GM19452 (cell line): Measurements from ENCODE around the gene TMEM203.

Experiments
- ATAC-seq: cut with Tn5 transposase; IDR thresholded peaks from one replicate; pipeline ENCODE4 v1.9.1; 2021; ENCODE audit not compliant: unreplicated experiment

The TMEM203 gene

GRCh38 chr9:137167747-137168572, 37.5 kb downstream of the TMEM203 start:
- ATAC-seq = no peak

DNA sequence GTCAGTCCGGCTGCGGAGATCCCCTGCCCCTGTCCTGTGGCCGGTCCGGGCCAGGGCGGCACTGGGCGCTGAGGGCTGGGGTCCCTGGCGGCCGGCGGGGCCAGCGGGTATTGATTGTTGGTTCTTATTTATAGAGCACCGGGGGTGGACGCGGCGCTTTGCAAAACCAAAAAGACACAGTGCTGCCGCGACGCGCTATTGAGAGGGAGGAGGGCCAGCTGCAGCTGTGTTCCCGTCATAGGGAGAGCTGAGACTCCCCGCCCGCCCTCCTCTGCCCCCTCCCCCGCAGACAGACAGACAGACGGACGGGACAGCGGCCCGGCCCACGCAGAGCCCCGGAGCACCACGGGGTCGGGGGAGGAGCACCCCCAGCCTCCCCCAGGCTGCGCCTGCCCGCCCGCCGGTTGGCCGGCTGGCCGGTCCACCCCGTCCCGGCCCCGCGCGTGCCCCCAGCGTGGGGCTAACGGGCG, 38.1 kb downstream of the TMEM203 start:
- ATAC-seq = no peak

DNA sequence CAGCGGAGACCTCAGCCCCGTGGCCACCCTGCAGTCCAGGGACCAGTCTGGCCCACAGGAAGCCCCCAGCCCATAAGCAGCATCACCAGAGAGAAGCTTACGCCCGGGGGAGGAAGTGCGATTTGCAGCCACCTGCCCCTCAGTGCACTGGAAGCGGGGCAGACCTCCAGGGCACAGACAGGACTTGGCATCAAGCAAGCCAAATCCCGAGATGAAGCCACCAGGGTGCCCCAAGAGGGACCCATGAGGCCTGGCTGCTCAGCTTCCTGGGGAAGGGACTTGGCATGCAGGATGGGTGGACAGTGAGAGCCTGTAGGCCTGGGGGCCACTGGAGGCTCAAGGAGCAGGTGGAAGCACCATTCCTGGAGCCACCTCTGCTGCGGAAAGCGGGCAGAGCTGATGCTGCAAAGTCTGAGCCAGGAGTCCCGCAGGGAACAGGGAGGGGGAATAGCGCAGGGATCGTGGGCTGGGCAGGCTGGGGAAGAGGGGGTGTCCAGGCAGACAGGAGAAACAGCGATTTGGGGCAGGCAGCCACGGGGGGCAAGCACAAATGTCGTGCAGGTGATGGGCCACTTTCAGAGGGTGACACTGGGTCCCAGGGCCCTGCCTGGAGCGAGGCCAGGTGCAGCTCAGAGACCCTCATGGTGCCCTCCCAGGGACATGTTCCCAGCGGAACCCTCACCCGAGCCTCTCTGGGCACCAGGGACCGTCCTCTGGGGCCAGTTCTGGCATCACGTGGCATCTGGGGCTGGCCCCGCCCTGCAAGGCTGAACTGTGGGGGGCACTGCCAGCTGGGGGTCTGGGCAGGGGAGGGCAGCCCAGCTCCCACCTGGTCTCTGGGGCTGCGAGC, 38.8 kb downstream of the TMEM203 start:
- no peak for ATAC-seq

DNA sequence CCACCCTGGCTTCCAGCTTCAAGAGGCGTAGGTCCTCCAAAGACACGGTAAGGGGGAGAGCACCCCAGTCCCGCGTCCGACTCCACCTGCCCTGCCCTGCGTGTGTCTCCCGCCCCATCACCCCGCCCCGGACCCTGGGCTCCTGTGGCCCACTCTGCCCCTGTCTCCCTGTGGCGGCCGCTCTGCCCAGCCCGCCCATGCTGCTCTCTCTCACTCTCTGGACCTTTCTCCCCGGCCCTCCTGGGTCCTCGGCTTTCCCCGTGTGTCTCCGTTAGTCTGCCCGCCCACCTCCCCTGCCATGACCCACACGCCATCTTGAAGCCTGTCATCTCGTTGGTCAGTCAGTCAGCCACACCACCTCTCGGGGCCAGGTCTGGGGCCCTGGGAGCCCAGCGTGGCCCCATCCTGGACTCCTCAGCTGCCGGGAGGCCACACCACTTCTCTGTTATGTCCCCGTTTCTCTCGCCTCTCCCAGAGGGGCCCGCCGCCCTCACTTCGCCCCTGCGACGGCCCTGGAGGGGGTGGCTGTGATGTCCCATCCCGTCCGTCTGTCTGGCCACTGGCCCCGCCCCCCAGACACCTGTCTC, 40.1 kb downstream of the TMEM203 start:
- ATAC-seq = no peak

DNA sequence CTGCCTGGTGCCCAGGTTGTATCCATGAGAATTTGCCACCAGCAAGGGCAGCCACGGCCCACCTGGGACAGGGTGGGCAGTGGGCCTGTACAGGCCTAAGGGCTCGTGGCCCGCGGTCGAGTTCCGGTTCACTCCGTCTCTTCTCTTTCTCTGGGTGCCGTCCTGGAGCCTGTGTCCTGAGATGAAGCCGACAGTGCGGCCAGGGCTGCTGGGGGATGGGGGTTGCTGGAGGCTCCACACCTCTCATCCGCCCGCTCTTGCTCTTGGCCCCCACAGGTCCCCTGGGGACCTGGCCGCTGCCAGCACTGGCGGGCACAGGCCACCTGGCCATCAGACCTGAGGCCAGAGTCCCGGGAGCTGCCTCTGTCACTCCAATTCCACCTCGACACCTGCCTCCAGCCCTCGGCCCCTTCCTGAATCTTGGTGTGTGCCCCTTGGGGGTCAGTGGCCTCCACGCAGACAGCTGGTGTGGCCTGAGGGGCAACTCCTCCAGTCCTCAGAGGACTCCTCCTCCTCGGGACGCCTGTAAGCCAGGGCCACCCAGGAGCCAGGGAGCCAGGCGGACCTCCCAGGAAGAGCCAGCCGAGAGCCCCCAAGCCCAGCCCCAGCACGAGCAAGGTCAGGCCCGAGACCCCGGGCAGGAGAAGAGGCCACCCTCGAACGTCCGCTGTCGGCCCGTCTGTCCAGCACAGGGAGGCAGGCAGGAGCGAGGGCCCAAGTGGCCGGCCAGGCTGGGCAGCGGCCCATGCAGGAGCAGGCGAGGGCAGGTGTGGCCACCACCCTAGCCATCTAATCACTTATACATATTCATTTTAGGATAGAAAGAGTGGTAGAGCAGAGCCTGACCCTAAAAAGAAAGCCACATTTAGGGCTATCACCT, 40.8 kb downstream of the TMEM203 start:
- ATAC-seq = no peak

DNA sequence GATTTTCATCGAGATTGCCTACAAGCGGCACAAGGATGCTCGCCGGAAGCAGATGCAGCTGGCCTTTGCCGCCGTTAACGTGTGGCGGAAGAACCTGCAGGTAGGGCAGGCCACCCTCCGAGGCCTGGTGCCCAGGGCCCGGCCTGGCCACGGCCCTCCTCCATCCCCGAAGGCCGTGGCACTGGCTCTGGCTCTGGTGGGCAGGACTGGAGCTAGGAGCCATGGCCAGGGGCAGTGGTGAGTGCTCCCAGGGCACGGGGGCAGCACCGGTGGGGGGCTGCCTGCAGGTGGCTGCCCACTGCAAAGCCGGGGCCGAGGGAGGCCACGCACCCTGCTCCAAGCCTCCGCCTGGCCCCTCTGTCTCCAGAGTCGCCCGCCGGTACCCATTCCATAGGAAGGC, 41.6 kb downstream of the TMEM203 start:
- no peak for ATAC-seq

DNA sequence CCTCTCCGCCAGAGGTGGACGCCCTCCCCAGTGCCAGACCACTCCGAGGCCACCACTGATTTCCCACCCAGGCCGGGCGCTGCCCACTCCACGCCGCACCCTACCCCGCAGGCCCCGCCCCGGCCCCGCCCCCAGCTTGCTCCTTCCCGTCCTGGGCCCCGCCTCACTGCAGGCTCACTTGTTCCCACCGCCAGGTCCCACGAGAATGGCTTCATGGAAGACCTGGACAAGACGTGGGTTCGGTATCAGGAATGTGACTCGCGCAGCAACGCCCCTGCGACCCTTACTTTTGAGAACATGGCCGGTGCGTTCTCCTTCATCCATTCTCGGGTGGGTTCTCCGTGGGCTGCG, 42.1 kb downstream of the TMEM203 start:
- no peak for ATAC-seq

GRCh38 chr9:137162505-137163364, 42.7 kb downstream of the TMEM203 start:
- ATAC-seq = no peak

GRCh38 chr9:137161558-137162486, 43.6 kb downstream of the TMEM203 start:
- no peak for ATAC-seq

DNA sequence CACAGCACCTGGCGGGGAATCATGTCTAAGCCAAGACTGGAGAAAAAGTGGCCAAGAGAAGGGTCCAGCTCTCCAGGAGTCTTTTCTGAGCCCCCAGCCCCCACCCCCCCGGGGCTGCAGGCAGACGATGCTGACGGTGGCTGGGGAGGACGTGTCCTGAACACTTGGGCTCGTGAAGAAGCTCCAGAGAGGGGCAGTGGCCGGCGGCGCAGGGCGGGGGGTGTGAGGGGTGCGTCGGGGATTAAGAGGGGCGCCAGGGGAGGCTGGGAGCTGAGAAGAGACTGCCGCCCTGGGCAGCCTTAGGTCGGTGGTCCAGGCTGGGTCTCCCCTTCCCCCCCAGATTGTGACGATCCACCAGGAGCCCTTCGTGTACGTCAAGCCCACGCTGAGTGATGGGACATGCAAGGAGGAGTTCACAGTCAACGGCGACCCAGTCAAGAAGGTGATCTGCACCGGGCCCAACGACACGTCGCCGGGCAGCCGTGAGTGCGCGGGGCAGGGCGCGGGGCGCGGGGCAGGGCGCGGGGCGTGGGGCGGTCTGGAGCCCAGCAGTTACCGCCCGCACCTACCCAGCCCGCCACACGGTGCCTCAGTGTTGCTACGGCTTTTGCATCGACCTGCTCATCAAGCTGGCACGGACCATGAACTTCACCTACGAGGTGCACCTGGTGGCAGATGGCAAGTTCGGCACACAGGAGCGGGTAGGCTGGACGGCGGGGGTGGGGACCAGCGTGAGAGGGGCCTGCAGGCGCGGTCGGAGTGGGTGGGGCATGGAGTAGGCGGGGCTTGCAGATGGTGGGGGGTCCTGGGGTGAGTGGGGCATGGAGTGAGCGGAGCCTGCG, 44.5 kb downstream of the TMEM203 start:
- no peak for ATAC-seq

DNA sequence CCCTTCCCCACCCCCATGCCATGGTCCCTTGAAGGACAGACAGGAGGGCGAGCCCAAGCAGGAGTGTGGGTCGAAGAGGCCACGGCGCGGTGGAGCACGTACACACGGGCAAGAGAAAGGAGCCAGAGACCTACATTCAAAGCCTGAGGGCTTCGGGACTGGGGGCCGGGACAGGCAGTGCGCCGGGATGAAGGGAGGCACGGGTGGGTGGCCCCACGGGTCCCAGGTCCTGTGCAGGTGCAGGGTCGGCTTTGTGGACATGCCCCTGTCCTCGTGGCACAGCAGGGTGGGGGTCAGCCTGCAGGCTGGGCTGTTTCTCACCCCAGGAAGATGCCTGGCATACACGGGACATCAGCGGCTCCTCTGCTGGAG, 45.4 kb downstream of the TMEM203 start:
- no peak for ATAC-seq

- no peak for ATAC-seq
Measured at GRCh38 chr9:137159105-137160053, 46.1 kb downstream of the TMEM203 start.

DNA sequence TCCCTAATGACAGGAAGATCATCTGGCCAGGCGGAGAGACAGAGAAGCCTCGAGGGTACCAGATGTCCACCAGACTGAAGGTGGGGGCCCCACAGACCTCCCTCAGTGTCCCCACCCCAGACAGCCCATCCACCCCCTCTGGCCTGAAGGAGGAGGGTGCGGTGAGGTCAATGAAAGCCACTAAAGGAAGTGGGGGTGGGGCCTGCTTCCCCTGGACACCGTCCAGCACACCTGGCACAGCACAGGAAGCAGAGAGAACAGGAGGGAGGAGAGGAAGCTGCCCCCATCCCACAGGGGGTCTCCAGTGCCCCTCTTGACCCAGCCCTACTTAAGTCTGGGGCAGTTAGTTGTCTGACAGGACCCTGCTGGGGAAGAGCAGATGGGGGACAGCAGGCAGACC, 46.8 kb downstream of the TMEM203 start:
- ATAC-seq = no peak

GRCh38 chr9:137157618-137158415, 47.6 kb downstream of the TMEM203 start:
- ATAC-seq = no peak

GRCh38 chr9:137156567-137157375, 48.7 kb downstream of the TMEM203 start:
- no peak for ATAC-seq
